ENCODE results near the gene SELENOO. TPM values are rescaled to one million over a fixed set of nuclear protein-coding genes. Genes with fewer than 3 reads are reported as not detected.

The SELENOO gene
- total and polyA plus RNA-seq, 5 donors: 14.6 to 17.1 (median 15.6) TPM

DNA sequence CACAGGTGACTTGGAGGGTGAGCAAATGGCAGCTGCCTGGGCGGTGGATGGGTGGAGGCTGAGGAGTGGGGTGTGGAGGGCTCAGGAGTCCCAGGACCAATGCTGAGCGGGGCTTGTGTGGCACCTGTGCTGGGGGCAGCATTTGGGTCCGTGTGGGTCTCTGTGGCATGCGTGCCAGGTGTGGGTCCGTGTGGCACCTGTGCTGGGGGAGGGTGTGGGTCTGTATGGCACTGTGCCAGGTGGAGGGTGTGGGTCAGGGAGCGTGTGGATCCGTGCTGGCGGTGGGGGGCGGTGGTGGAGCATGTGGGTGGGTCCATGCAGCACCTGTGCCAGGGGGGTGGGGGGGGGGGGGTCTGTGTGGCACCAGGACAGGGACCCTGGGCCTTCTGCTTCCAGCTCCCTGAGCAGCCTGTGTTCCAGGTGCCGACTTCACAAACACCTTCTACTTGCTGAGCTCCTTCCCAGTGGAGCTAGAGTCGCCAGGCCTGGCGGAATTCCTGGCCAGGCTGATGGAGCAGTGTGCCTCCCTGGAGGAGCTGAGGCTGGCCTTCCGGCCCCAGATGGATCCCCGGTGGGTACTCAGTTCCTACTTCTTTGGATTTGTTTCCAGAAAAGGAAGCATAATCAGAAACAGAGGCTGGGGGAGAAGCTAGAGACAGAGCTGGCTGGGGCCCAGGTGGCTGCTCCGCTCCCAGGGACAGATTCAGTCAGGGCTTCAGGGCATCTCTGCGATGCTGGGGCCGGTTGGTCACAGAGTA is 14.7 kb downstream of the SELENOO start:
- no peaks in the 10 kb centered on the region for H3K4me1 ChIP-seq (ENCODE audit: control insufficient read depth, insufficient read depth, low read length)
- intact Hi-C loops (cut with DNase I): loop anchor here in 1 of 4 donors (10.0 kb wide), 1 partner anchor 281 kb away; no protein-coding TSS in a partner anchor
- no peak overlapping the region for H3K4me3 ChIP-seq (ENCODE audit: low read length)
- H3K27me3 ChIP-seq (ENCODE audit: control insufficient read depth, insufficient read depth): no peaks in the 10 kb centered on the region
- H3K9me3 ChIP-seq (ENCODE audit: control insufficient read depth, low read length): no peaks in the 10 kb centered on the region
- peak; percentile 32 to 66 (median 55) for DNase-seq
- 67% methylated on average over 17 of the region's 17 CpGs for WGBS
- no peak overlapping the region for H3K27ac ChIP-seq (ENCODE audit: low read length)
- no peak for ATAC-seq

DNA sequence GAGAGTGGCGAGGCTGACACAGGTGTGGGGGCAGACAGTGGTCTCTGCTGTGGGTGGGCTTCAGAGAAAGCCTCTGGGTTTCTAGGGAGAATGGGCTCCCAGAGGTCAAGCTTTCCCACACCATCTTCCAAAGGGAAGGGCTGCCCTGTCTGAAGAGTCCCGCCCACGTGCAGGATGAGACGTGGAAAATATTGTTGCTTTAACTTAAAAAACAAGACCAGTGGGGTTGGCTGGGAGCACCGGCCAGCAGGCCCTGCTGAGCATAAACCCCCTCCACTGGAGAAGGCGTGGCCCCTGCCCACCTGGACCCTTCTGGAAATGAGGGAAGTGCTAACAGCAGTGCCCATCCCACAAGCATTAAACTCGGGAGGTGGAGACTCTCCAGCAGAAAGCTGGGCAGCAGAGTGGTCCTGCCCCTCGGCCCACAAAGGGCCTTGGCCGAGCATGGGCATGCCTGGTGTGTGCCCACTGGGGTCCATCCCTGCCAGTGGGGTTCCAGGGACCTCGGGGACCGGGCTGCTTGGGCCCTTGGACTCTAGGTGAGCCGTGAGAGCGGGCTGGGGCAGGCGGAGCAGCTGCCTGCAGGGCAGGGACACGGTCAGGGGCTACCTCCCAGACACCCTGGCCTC is 15.4 kb downstream of the SELENOO start:
- intact Hi-C loops (cut with DNase I): loop anchor here in 1 of 4 donors (10.0 kb wide), 1 partner anchor 281 kb away; no protein-coding TSS in a partner anchor
- no peak for ATAC-seq
- H3K9me3 ChIP-seq (ENCODE audit: control insufficient read depth, low read length): no peaks in the 10 kb centered on the region
- H3K27ac ChIP-seq (ENCODE audit: low read length): no peak overlapping the region
- H3K4me1 ChIP-seq (ENCODE audit: control insufficient read depth, insufficient read depth, low read length): no peaks in the 10 kb centered on the region
- no peak overlapping the region for H3K4me3 ChIP-seq (ENCODE audit: low read length)
- no peaks in the 10 kb centered on the region for H3K27me3 ChIP-seq (ENCODE audit: control insufficient read depth, insufficient read depth)
- peak; percentile 7 to 52 (median 47) for DNase-seq
- 83% methylated on average over 15 of the region's 15 CpGs for WGBS

DNA sequence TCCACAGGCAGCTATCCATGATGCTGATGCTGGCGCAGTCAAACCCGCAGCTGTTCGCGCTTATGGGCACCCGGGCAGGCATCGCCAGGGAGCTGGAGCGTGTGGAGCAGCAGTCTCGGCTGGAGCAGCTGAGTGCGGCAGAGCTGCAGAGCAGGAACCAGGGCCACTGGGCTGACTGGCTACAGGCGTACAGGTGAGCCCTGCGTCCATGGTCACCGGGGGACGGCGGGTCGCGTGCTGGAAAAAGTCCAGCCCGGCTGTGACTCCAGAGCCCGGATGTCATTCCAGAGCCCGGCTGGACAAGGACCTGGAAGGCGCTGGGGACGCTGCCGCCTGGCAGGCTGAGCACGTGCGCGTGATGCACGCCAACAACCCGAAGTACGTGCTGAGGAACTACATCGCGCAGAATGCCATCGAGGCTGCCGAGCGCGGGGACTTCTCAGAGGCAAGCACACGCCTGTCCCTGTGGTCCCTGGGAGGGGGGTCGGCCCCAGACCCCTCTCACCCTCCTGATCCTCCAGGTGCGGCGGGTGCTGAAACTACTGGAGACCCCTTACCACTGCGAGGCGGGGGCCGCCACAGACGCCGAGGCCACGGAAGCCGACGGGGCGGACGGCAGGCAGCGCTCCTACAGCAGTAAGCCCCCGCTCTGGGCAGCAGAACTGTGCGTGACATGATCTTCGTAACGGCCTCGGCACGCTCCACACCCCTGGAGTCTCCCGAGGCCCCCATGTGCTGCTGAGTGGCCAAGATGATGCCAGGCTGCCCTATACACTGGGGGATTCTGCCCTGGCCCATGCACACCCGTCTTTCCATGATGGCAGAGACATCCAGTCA is 16.1 kb downstream of the SELENOO start:
- ATAC-seq (no peak), DNase-seq (peak; percentile 20 to 63 (median 63))
- WGBS: 94% methylated on average over 57 of the region's 57 CpGs
- H3K4me1 ChIP-seq (ENCODE audit: control insufficient read depth, insufficient read depth, low read length): no peaks in the 10 kb centered on the region
- no peak overlapping the region for H3K27ac ChIP-seq (ENCODE audit: low read length)
- no peak overlapping the region for H3K4me3 ChIP-seq (ENCODE audit: low read length)
- H3K27me3 ChIP-seq (ENCODE audit: control insufficient read depth, insufficient read depth): no peaks in the 10 kb centered on the region
- H3K9me3 ChIP-seq (ENCODE audit: control insufficient read depth, low read length): no peaks in the 10 kb centered on the region
- intact Hi-C loops (cut with DNase I): loop anchor here in 1 of 4 donors (10.0 kb wide), 1 partner anchor 282 kb away; no protein-coding TSS in a partner anchor

DNA sequence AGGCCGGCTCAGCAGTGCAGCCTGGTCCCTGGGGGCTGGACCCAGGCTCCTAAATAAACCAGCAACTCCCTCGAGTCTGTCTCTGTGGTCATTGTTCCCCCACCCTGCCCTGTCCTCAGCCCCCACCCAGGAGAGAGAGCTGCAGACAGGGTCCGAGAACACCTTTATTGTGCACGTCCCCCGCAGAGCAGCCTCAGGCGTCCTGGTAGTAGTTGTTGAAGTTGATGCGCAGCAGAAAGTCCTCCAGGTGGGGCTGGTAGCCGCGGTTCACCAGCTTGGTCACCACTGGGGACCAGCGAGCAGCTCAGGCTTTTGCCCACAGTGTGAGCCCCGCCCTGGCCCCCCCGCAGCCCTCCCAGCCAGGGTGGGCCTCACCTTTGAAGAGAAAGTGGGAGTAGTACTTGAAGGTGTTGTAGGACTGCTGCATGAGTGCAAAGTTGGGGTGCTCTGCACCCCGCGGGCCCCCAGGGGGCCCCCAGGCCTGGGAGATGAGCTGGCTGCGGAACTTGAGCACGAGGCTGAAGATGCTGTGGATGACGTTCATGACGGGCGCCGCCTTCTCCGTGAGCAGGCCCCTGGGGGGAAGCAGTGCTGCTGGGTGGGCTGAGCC is 16.8 kb downstream of the SELENOO start:
- no peaks in the 10 kb centered on the region for H3K27me3 ChIP-seq (ENCODE audit: control insufficient read depth, insufficient read depth)
- DNase-seq: peak in 2 of 3 donors; percentile 42 to 60
- H3K4me3 ChIP-seq (ENCODE audit: low read length): no peak overlapping the region
- H3K27ac ChIP-seq (ENCODE audit: low read length): no peak overlapping the region
- no peaks in the 10 kb centered on the region for H3K9me3 ChIP-seq (ENCODE audit: control insufficient read depth, low read length)
- 84% methylated on average over 21 of the region's 21 CpGs for WGBS
- H3K4me1 ChIP-seq (ENCODE audit: control insufficient read depth, insufficient read depth, low read length): no peaks in the 10 kb centered on the region
- intact Hi-C loops (cut with DNase I): loop anchor here in 1 of 4 donors (10.0 kb wide), 1 partner anchor 283 kb away; no protein-coding TSS in a partner anchor
- no peak for ATAC-seq

DNA sequence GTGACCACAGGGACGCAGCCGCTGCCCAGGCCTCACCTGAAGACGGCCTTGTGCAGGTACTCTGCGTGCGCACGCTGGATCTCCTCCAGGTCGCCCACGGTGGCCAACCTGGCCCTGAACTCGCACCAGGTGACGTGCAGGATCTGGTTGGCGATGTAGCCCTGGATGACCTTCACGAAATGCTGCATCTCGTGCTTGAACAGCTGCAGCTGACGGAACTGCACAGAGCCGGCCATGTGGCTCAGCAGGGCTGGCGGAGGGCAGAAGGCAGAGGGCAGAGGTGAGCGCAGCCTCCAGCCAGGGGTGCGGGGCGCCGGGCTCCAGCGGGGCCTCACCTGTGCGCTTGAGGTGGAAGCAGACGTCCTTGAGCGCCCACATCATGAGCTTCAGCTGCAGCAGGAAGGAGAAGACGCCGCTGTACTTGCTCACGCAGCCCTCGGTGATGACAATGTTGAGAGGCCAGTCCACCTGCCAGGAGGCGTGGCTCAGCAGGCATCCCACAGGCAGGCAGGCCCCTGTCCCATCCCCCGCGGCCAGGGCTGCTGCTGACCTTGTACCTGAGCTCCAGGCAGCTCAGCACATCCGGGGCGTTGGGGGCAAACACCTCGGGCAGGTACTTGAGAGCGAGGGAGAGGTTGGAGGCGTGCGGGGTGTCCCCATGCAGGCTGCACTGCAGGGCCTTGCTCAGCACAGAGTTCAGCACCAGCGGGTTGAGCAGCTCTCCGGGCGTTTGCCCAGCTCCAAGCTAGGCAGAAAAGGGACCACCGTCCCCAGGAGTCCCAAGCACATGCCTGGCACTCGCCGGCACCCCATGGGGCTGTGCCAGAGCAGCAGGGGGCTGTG is 17.6 kb downstream of the SELENOO start:
- Histone ChIP-seq H3K27me3 (ENCODE audit: control insufficient read depth, insufficient read depth) (no peaks in the 10 kb centered on the region), H3K9me3 (ENCODE audit: control insufficient read depth, low read length) (no peaks in the 10 kb centered on the region), H3K27ac (ENCODE audit: low read length) (no peak overlapping the region), H3K4me1 (ENCODE audit: control insufficient read depth, insufficient read depth, low read length) (no peaks in the 10 kb centered on the region), H3K4me3 (ENCODE audit: low read length) (no peak overlapping the region)
- DNase-seq: peak in 2 of 3 donors; percentile 64
- 83% methylated on average over 43 of the region's 43 CpGs for WGBS
- intact Hi-C loops (cut with DNase I): loop anchor here in 1 of 4 donors (10.0 kb wide), 1 partner anchor 284 kb away; no protein-coding TSS in a partner anchor
- ATAC-seq: peak in 1 of 2 donors; percentile 5

DNA sequence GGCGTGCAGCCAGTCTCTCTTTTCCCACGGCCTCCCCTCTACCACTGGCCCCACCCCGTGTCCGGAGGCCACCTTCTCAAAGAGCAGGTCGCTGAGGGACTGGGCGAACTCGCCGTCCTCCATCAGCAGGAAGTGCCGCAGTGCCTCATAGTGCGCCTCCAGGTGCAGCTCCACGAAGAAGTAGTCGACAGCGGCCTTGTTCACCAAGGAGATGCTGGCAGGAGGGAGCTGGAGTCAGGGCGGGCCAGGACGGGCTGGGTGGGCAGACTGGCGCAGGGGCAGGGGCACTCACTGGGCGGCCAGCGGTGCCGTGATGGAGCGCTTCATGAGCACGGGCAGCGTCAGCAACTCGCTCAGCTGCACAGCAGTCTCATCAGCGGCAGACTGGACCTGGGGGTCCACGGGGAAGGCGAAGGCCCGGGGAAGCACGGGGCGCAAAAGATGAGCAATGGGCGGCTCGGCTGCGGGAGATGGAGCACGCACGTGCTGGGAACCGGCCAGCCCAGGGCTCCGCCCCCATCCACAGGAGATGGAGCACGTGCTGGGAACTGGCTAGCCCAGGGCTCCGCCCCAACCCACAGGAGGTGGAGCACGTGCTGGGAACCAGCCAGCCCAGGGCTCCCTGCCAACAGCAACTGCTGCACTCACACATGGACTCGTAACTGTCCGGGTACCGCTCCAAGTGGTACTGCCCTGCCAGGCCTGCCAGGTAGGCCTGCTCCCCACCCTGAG is 18.4 kb downstream of the SELENOO start:
- intact Hi-C loops (cut with DNase I): loop anchor here in 1 of 4 donors (10.0 kb wide), 1 partner anchor 284 kb away; no protein-coding TSS in a partner anchor
- no peak overlapping the region for H3K4me3 ChIP-seq (ENCODE audit: low read length)
- DNase-seq (peak; percentile 83 to 94 (median 93)), ATAC-seq (peak; percentile 75 to 78)
- H3K9me3 ChIP-seq (ENCODE audit: control insufficient read depth, low read length): no peaks in the 10 kb centered on the region
- 70% methylated on average over 42 of the region's 42 CpGs for WGBS
- H3K27me3 ChIP-seq (ENCODE audit: control insufficient read depth, insufficient read depth): no peaks in the 10 kb centered on the region
- H3K27ac ChIP-seq (ENCODE audit: low read length): no peak overlapping the region
- no peaks in the 10 kb centered on the region for H3K4me1 ChIP-seq (ENCODE audit: control insufficient read depth, insufficient read depth, low read length)

DNA sequence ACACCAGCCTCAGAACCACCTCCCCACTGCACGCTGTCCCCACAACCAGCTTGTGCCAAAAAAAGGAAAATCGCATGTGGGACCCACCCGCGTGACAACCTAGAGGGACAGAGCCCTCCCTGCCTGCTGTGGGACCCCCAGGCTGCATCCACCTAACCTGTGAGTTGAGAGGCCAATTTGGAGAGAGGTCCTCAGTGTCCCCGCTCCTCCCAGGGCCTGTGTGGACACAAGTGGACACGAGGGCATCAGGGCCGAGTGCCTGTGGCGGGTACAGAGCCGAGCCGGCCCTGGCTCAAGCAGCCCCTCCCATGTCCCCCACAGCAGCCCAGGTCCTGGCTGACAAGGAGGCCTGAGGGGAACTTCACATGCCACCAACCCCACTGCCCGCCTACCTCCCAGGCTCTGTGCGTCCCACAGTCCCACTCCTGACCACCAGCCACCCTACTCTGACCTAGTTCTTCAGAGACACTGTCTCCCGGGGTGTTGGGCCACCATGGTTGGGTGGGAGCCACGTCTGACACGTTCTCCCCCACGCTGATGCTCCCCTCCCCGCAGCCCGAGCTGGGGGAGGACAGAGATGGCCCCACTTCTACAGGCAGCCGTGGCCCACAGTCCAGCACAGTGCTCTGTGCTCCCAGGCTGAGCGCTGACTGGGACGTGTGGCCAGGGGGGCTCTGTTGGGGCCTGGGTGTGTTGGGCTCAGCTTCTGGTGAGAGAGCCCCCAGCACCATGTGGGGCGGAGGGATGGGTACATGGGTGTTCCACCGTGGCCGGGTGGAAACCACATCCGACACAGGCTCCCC is 19.2 kb downstream of the SELENOO start:
- Histone ChIP-seq H3K27me3 (ENCODE audit: control insufficient read depth, insufficient read depth) (no peaks in the 10 kb centered on the region), H3K4me1 (ENCODE audit: control insufficient read depth, insufficient read depth, low read length) (no peaks in the 10 kb centered on the region), H3K4me3 (ENCODE audit: low read length) (no peak overlapping the region), H3K9me3 (ENCODE audit: control insufficient read depth, low read length) (no peaks in the 10 kb centered on the region), H3K27ac (ENCODE audit: low read length) (no peak overlapping the region)
- DNase-seq (peak in 2 of 3 donors; percentile 36 to 46), ATAC-seq (peak; percentile 1 to 4)
- WGBS: 81% methylated on average over 25 of the region's 25 CpGs
- intact Hi-C loops (cut with DNase I): loop anchor here in 1 of 4 donors (10.0 kb wide), 1 partner anchor 285 kb away; no protein-coding TSS in a partner anchor

DNA sequence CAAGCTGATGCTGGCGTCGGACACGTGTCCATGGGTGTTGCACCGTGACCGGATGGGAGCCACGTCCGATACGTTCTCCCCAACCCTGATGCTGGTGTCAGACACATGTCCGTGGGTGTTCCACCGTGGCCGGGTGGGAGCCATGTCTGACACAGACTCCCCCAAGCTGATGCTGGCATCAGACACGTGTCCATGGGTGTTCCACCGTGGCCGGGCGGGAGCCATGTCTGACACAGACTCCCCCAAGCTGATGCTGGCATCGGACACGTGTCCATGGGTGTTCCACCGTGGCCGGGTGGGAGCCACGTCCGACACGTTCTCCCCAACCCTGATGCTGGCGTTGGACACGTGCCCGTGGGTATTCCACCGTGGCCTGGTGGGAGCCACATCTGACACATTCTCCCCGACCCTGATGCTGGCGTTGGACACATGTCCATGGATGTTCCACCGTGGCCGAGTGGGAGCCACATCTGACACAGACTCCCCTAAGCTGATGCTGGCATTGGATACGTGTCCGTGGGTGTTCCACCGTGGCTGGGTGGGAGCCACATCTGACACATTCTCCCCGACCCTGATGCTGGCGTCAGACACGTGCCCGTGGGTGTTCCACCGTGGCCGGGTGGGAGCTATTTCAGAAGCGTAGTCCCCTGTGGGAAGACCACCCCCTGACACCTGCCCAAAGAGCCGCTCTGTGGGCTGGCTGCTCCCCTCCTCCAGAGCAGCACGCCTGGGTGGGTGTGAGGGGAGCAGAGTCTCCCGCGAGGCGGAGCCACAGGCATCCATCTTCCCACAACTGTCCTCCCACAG is 20.0 kb downstream of the SELENOO start:
- Histone ChIP-seq H3K4me3 (ENCODE audit: low read length) (no peak overlapping the region), H3K27ac (ENCODE audit: low read length) (no peak overlapping the region), H3K9me3 (ENCODE audit: control insufficient read depth, low read length) (no peaks in the 10 kb centered on the region), H3K27me3 (ENCODE audit: control insufficient read depth, insufficient read depth) (no peaks in the 10 kb centered on the region), H3K4me1 (ENCODE audit: control insufficient read depth, insufficient read depth, low read length) (no peaks in the 10 kb centered on the region)
- ATAC-seq: no peak
- 96% methylated on average over 45 of the region's 45 CpGs for WGBS
- peak in 2 of 3 donors; percentile 42 to 54 for DNase-seq
- intact Hi-C loops (cut with DNase I): no loop called here
